Calu3 (cell line): ENCODE measurements around the gene RBL1. TPM values are rescaled to one million over a fixed set of nuclear protein-coding genes. Genes with fewer than 3 reads are reported as not detected.
"Not testable (repeated sequence)": the region's sequence is repeated elsewhere in the genome, so short reads cannot be mapped to it uniquely, and the experiment has no call there.

Source experiments
- BruUV-seq: library from RNA; stranded (reverse); fragments of 400-500 nt; replicated peaks from 2 replicates; lab custom pipeline; 2021; lab: Mats Ljungman, UMichigan
- CTCF ChIA-PET: fragments of 300-600 bp; sonication (Branson Sonifier 250); formaldehyde crosslinking; loops from one replicate; lab custom pipeline; 2022; ENCODE audit warnings: antibody characterized with exemption; lab: Charles Lee
- DNase-seq: peaks from one replicate; pipeline ENCODE4 v3.0.0; 2022
- H3K27ac Mint-ChIP-seq: one replicate; pipeline ENCODE4 v1.8.0; 2022; ENCODE audit warnings: mixed read lengths; ENCODE audit not compliant: unreplicated experiment
- H3K27me3 Mint-ChIP-seq: one replicate; pipeline ENCODE4 v1.8.0; 2022; ENCODE audit warnings: mixed read lengths; ENCODE audit not compliant: unreplicated experiment
- H3K36me3 Mint-ChIP-seq: one replicate; pipeline ENCODE4 v1.8.0; 2022; ENCODE audit warnings: mild to moderate bottlenecking, moderate library complexity, mixed read lengths; ENCODE audit not compliant: insufficient read depth, unreplicated experiment
- H3K4me1 Mint-ChIP-seq: one replicate; pipeline ENCODE4 v1.8.0; 2022; ENCODE audit warnings: mild to moderate bottlenecking, low read depth, mixed read lengths; ENCODE audit not compliant: unreplicated experiment
- H3K4me3 Mint-ChIP-seq: one replicate; pipeline ENCODE4 v1.8.0; 2022; ENCODE audit warnings: mild to moderate bottlenecking, low read depth, moderate library complexity, mixed read lengths; ENCODE audit not compliant: unreplicated experiment
- H3K9me3 Mint-ChIP-seq: one replicate; pipeline ENCODE4 v1.8.0; 2022; ENCODE audit warnings: low read depth, mixed read lengths; ENCODE audit not compliant: unreplicated experiment
- CTCF ChIP-seq: fragments of 200-600 bp; IDR thresholded peaks from one replicate; pipeline ENCODE4 v1.8.0; 2022; ENCODE audit warnings: antibody characterized with exemption; ENCODE audit not compliant: unreplicated experiment
- intact Hi-C: fragments of 100-400 bp; cut with micrococcal nuclease; formaldehyde crosslinking; loops from one replicate; pipeline ENCODE4 v1.10.0; 2022; ENCODE audit not compliant: unreplicated experiment
- total RNA-seq: library from RNA; stranded (reverse); gene quantifications from 2 replicates; pipeline ENCODE4 v1.2.3, GENCODE V29; 2022

Gene RBL1
- total RNA-seq, 1 experiment from 2014 or later = 21.5 TPM

- no peak for DNase-seq
- no peak overlapping the region for H3K4me3 Mint-ChIP-seq
- no peak for TF ChIP-seq CTCF
- H3K36me3 Mint-ChIP-seq = no peaks in the 10 kb centered on the region
- H3K9me3 Mint-ChIP-seq = no peaks in the 10 kb centered on the region
- H3K4me1 Mint-ChIP-seq = no peaks in the 10 kb centered on the region
- H3K27ac Mint-ChIP-seq = no peak overlapping the region
- no TSS peak for BruUV-seq
- no peaks in the 10 kb centered on the region for H3K27me3 Mint-ChIP-seq
- intact Hi-C loops = no loop called here
- CTCF ChIA-PET = interaction anchor here (0.5 kb wide), 1 partner anchor 236 kb away, joined by 3 read pairs; no protein-coding TSS in a partner anchor
Observed at GRCh38 chr20:37072293-37073196, 23.3 kb downstream of the RBL1 start.

GRCh38 chr20:37071481-37071911, 24.3 kb downstream of the RBL1 start:
- H3K27me3 Mint-ChIP-seq = no peaks in the 10 kb centered on the region
- H3K4me3 Mint-ChIP-seq = no peak overlapping the region
- intact Hi-C loops = no loop called here
- no peak for DNase-seq
- BruUV-seq = no TSS peak
- H3K27ac Mint-ChIP-seq = no peak overlapping the region
- no peaks in the 10 kb centered on the region for H3K4me1 Mint-ChIP-seq
- no peaks in the 10 kb centered on the region for H3K9me3 Mint-ChIP-seq
- TF ChIP-seq CTCF = no peak
- no peaks in the 10 kb centered on the region for H3K36me3 Mint-ChIP-seq
- CTCF ChIA-PET = no interaction called here

- CTCF ChIA-PET, H3K27ac Mint-ChIP-seq, H3K4me1 Mint-ChIP-seq, H3K4me3 Mint-ChIP-seq, H3K27me3 Mint-ChIP-seq, H3K9me3 Mint-ChIP-seq, H3K36me3 Mint-ChIP-seq, intact Hi-C loops, BruUV-seq, DNase-seq: not testable (repeated sequence)
Observed at GRCh38 chr20:37069563-37069962, 26.2 kb downstream of the RBL1 start.

GRCh38 chr20:37066168-37066567, 29.6 kb downstream of the RBL1 start:
- H3K27ac Mint-ChIP-seq = no peak overlapping the region
- BruUV-seq = no TSS peak
- no peak overlapping the region for H3K4me3 Mint-ChIP-seq
- intact Hi-C loops = no loop called here
- no peak for DNase-seq
- H3K4me1 Mint-ChIP-seq = no peaks in the 10 kb centered on the region
- CTCF ChIA-PET = no interaction called here
- H3K27me3 Mint-ChIP-seq = no peaks in the 10 kb centered on the region
- H3K36me3 Mint-ChIP-seq = peaks cover 20% of the 10 kb centered on the region
- no peaks in the 10 kb centered on the region for H3K9me3 Mint-ChIP-seq
- TF ChIP-seq CTCF = no peak

- no peak for TF ChIP-seq CTCF
- no peak for DNase-seq
- Mint-ChIP-seq H3K4me3 (no peak overlapping the region), H3K27ac (no peak overlapping the region), H3K4me1 (no peaks in the 10 kb centered on the region), H3K36me3 (peaks cover 34% of the 10 kb centered on the region), H3K9me3 (no peaks in the 10 kb centered on the region), H3K27me3 (no peaks in the 10 kb centered on the region)
- BruUV-seq = no TSS peak
- CTCF ChIA-PET = no interaction called here
- intact Hi-C loops = no loop called here
Observed at GRCh38 chr20:37055276-37055675, 40.5 kb downstream of the RBL1 start.
